K562 (cell line): ENCODE measurements around the gene P2RY14.

Experiments used
- CBX5 ChIP-seq: IDR thresholded peaks from 2 replicates; pipeline ENCODE4 v1.6.1; 2014; ENCODE audit warnings: low read depth, borderline replicate concordance
- ELF4 ChIP-seq: fragments of 450-650 bp; formaldehyde crosslinking; IDR thresholded peaks from 2 replicates; pipeline ENCODE4 v1.4.0; 2022; ENCODE audit warnings: missing genetic modification characterization
- FUS ChIP-seq: fragments of 200-400 bp; formaldehyde crosslinking; optimal IDR thresholded peaks from 2 replicates; pipeline ENCODE3; 2017; ENCODE audit warnings: low read depth, low read length
- HDAC1 ChIP-seq, 2 experiments: fragments of 450-650 bp; IDR thresholded peaks; 2 replicates each; pipeline ENCODE4 v1.6.1; 2016 to 2017; ENCODE audit warnings: inconsistent platforms in 1 of 2, mild to moderate bottlenecking in 1 of 2, moderate library complexity in 1 of 2
- KLF1 ChIP-seq: fragments of 450-650 bp; IDR thresholded peaks from 2 replicates; pipeline ENCODE4 v1.6.1; 2016; ENCODE audit warnings: missing genetic modification characterization, missing compliant biosample characterization
- MAZ ChIP-seq, 2 experiments: fragments of 450-650 bp in 1 of 2; sonication (generic) in 1 of 2; formaldehyde crosslinking; IDR thresholded peaks in 1 of 2; conservative IDR thresholded peaks in 1 of 2; 2 replicates each; pipeline versions ENCODE4 v1.4.0 to v1.5.0; 2020; ENCODE audit warnings: mild to moderate bottlenecking in 1 of 2, missing genetic modification reagents in 1 of 2
- RAD51 ChIP-seq: fragments of 450-650 bp; IDR thresholded peaks from 2 replicates; pipeline ENCODE4 v1.7.1; 2016; ENCODE audit warnings: low read depth, mild to moderate bottlenecking, borderline replicate concordance
- SRSF7 ChIP-seq: fragments of 200-400 bp; formaldehyde crosslinking; optimal IDR thresholded peaks from 2 replicates; pipeline ENCODE3; 2017; ENCODE audit warnings: mild to moderate bottlenecking, low read depth, low read length
- TF ChIP-seq, protein P1 (sequence below): sonication (generic); formaldehyde crosslinking; IDR thresholded peaks from 2 replicates; pipeline ENCODE4 v1.9.0; 2022; ENCODE audit warnings: mild to moderate bottlenecking, missing genetic modification reagents

DNA sequence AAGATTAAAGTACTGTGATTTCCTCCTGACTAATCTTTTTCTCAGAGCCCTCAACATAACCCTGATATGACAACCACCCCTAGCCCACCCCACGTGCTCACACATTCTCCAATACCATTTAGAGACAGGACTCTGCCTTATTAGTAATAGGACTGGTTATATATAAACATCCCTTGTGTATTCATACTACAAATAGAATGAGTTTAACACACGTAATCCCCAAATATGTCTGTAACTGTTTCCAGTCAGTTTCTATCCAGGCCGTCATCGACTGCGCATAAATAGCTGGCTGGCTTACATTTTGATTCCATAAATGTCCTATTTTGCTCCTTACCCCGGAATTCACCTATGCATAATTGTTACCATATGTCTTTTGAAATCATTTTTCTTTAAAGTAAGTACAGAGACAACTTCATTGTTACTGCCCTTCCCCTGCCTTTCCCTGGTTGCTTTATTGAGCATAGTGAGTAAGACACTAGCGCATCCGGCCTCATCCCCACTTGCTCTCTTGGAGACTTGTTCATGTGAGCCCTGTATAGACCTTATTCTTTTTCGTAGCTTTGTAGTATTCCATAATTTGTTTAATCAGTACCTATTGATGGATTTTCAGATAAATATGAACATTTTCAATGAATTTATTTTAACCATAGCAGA lies 3.5 kb upstream of the P2RY14 start:
- TF ChIP-seq HDAC1 (IDR thresholded peaks at IDR 0.05) (no peak), RAD51 (no peak), ELF4 (no peak), KLF1 (no peak), FUS (no peak), MAZ (CRISPR knock-in tag; conservative IDR thresholded peaks at IDR 0.05 in 1 of 2, IDR thresholded peaks at IDR 0.05 in 1 of 2) (no peak), SRSF7 (no peak), CBX5 (no peak)
- TF ChIP-seq, protein P1, sequence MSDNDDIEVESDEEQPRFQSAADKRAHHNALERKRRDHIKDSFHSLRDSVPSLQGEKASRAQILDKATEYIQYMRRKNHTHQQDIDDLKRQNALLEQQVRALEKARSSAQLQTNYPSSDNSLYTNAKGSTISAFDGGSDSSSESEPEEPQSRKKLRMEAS (CRISPR knock-in tag), result no peak
